ENCODE results near the gene LRRC1. TPM values are rescaled to one million over a fixed set of nuclear protein-coding genes. Genes with fewer than 3 reads are reported as not detected.
A peak's percentile ranks its signal among the peaks of the same experiment; 100 is the strongest.

LRRC1 gene
- total RNA-seq, 4 donors from 2014 or later: 23.2 to 38.5 (median 28.3) TPM

DNA sequence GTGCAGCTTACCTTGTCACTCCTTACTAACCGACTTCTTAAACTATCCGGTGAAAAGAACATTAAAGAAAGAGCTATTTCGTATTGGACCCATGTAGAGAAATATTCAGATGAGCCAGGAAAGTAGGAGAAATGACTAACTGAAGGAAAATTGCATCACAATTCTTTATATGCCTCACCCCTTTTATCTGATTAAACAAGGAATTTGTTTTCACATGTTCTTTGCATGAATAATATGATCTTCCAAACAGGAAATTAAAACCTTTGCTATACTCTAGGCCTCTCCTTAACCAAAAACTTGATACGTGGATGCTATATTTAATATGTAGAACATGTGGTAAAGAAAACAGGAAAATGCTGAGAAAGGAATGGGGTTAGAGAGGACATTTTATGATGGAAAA, 41.9 kb upstream of the LRRC1 start:
- peak overlapping the region; percentile 64 to 86 (median 82) for H3K27ac ChIP-seq
- H3K9me3 ChIP-seq: no peaks in the 10 kb centered on the region
- H3K4me3 ChIP-seq: no peak overlapping the region
- intact Hi-C loops (cut with DNase I): no loop called here
- WGBS, 2 donors: 37 to 61% methylated on average over 4 of the region's 4 CpGs
- no peak for DNase-seq
- peaks cover 0 to 33% (median 4%) of the 10 kb centered on the region in 3 donors for H3K4me1 ChIP-seq
- no peaks in the 10 kb centered on the region for H3K27me3 ChIP-seq
- no peak for TF ChIP-seq POLR2A (IDR thresholded peaks at IDR 0.05)
- TF ChIP-seq, protein P1, sequence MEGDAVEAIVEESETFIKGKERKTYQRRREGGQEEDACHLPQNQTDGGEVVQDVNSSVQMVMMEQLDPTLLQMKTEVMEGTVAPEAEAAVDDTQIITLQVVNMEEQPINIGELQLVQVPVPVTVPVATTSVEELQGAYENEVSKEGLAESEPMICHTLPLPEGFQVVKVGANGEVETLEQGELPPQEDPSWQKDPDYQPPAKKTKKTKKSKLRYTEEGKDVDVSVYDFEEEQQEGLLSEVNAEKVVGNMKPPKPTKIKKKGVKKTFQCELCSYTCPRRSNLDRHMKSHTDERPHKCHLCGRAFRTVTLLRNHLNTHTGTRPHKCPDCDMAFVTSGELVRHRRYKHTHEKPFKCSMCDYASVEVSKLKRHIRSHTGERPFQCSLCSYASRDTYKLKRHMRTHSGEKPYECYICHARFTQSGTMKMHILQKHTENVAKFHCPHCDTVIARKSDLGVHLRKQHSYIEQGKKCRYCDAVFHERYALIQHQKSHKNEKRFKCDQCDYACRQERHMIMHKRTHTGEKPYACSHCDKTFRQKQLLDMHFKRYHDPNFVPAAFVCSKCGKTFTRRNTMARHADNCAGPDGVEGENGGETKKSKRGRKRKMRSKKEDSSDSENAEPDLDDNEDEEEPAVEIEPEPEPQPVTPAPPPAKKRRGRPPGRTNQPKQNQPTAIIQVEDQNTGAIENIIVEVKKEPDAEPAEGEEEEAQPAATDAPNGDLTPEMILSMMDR (IDR thresholded peaks at IDR 0.05): no peak
- H3K36me3 ChIP-seq: no peaks in the 10 kb centered on the region

DNA sequence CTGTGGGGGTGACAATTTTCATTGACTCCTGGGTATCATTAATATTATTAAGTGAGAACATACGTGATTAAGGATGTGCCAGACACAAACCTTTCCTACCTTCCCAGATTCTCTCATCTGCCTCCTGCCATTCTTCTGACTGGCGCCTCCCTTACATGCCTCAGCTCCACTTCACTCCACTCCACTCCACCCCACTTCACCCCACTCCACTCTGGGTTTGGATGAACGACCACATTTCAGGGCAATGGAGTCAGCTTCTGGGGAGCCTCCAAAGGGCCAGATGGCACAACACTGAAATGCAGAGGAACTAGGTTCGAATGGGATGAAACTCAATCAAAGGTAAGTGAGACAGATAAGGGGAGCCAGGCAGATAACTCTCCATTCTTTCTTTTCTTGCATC, 40.5 kb upstream of the LRRC1 start:
- intact Hi-C loops (cut with DNase I): no loop called here
- Histone ChIP-seq H3K9me3 (no peaks in the 10 kb centered on the region), H3K4me1 (peaks cover 0 to 32% (median 4%) of the 10 kb centered on the region in 3 donors), H3K27ac (no peak overlapping the region), H3K27me3 (no peaks in the 10 kb centered on the region), H3K4me3 (no peak overlapping the region), H3K36me3 (no peaks in the 10 kb centered on the region)
- 69 to 90% methylated on average over 4 of the region's 4 CpGs for WGBS, 2 donors
- TF ChIP-seq, protein P1 (IDR thresholded peaks at IDR 0.05): no peak
- TF ChIP-seq POLR2A (IDR thresholded peaks at IDR 0.05): no peak
- no peak for DNase-seq

DNA sequence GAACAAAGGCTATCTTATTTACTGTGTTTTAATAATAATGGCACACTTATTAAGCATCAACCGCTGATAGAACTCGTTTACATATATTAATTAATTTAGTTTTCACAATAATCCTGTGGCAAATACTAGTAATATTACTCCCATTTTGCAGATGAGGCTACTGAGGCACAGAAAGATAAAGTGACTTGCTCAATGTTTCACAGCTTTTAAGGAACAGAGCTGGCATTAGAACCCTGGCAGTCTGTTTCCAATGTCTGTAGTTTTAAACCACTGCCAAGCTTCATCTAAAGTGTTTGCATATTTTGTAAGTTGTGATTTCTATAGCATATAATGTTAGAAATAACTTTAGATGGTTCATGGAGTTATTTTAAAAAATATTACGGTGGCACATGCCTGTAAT, 38.4 kb upstream of the LRRC1 start:
- Histone ChIP-seq H3K27ac (no peak overlapping the region), H3K4me1 (peaks cover 0 to 21% (median 4%) of the 10 kb centered on the region in 3 donors), H3K4me3 (no peak overlapping the region), H3K9me3 (no peaks in the 10 kb centered on the region), H3K36me3 (no peaks in the 10 kb centered on the region), H3K27me3 (no peaks in the 10 kb centered on the region)
- TF ChIP-seq, protein P1 (IDR thresholded peaks at IDR 0.05): no peak
- TF ChIP-seq POLR2A (IDR thresholded peaks at IDR 0.05): no peak
- WGBS, 2 donors: 88 to 92% methylated on average over 3 of the region's 3 CpGs
- intact Hi-C loops (cut with DNase I): no loop called here
- no peak for DNase-seq

DNA sequence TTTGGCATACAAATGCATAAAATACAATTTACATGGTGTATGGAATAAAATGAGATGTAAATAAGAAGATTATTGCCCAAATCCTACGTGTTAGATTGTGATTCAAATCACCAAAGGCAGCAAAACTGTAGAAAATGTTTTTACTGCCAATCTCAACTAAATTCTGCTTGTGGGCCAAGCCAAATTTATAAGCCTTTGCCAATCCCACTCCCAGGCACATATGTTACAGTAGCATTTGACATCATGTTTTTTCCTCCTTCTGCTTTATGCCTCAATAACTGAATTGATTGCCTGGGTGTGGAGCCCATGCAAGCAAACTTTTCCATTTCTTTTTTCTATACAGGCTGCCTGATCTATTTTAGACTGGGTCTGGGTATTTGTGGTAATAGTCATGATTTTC, 36.3 kb upstream of the LRRC1 start:
- TF ChIP-seq, protein P1 (IDR thresholded peaks at IDR 0.05): no peak
- no peak for TF ChIP-seq POLR2A (IDR thresholded peaks at IDR 0.05)
- WGBS, 2 donors: 59 to 76% methylated on average over 1 of the region's 1 CpG
- H3K4me1 ChIP-seq: peaks cover 0 to 3% (median 2%) of the 10 kb centered on the region in 3 donors
- H3K27ac ChIP-seq: no peak overlapping the region
- intact Hi-C loops (cut with DNase I): no loop called here
- H3K27me3 ChIP-seq: no peaks in the 10 kb centered on the region
- H3K36me3 ChIP-seq: no peaks in the 10 kb centered on the region
- no peaks in the 10 kb centered on the region for H3K9me3 ChIP-seq
- DNase-seq: no peak
- H3K4me3 ChIP-seq: no peak overlapping the region

DNA sequence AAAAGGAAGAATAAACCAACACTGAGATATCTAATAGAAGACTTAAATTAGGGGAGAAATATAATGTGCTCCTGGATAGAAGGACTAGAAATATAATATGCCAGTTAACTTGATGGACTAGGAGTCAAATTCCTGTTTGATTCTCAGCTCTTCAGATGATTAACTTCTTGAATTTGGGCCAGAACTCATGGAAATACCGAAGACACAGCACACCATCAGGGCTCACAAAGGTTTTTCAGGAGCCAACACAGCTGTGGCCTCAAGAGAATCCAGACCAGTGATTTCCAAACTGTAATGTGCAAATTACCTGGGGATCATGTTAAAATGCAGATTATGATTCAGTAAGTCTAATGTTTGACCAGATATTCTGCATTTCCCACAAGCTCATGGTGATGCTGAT, 33.8 kb upstream of the LRRC1 start:
- Histone ChIP-seq H3K4me1 (no peaks in the 10 kb centered on the region), H3K4me3 (no peak overlapping the region), H3K9me3 (no peaks in the 10 kb centered on the region), H3K36me3 (no peaks in the 10 kb centered on the region), H3K27ac (no peak overlapping the region), H3K27me3 (no peaks in the 10 kb centered on the region)
- no peak for DNase-seq
- TF ChIP-seq POLR2A (IDR thresholded peaks at IDR 0.05): no peak
- TF ChIP-seq, protein P1 (IDR thresholded peaks at IDR 0.05): no peak
- 30 to 33% methylated on average over 1 of the region's 1 CpG for WGBS, 2 donors
- intact Hi-C loops (cut with DNase I): no loop called here
